Mammary epithelial cell (primary cell): ENCODE measurements around the gene SULT1E1.

Experiments
- EZH2 ChIP-seq: IDR thresholded peaks from 2 replicates; pipeline ENCODE4 v1.6.1; 2012; ENCODE audit warnings: low read length, inconsistent platforms, borderline replicate concordance
- TF ChIP-seq, protein P1 (sequence below), 2 donors: IDR thresholded peaks in 1 of 2; conservative IDR thresholded peaks in 1 of 2; 2 replicates each; pipeline ENCODE4 v1.5.1; 2011 to 2012; ENCODE audit warnings: inconsistent platforms in 2 of 2, low read length in 2 of 2, mild to moderate bottlenecking in 2 of 2, control low read depth in 1 of 2, low read depth in 1 of 2; ENCODE audit not compliant: insufficient read depth in 1 of 2; ENCODE audit errors: extremely low read depth in 1 of 2

DNA sequence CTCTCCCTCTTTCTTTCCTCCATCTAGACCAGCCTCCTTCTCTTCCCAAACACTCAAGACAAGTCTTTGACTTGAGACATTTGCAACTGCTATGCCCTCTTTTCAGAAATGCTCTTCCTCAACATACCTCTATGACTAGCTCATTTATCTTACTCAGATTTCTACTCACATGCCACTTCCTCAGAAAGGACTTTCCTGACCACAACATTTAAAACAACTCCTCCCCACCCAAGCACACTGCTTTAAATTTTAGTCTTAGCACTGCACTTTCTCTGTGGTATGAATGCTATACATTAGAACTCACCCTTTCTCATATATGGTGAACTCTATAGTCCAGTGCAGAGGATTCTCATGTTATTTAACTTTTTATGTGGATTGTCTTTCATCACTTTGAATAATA, 28.4 kb upstream of the SULT1E1 start:
- TF ChIP-seq, protein P1, sequence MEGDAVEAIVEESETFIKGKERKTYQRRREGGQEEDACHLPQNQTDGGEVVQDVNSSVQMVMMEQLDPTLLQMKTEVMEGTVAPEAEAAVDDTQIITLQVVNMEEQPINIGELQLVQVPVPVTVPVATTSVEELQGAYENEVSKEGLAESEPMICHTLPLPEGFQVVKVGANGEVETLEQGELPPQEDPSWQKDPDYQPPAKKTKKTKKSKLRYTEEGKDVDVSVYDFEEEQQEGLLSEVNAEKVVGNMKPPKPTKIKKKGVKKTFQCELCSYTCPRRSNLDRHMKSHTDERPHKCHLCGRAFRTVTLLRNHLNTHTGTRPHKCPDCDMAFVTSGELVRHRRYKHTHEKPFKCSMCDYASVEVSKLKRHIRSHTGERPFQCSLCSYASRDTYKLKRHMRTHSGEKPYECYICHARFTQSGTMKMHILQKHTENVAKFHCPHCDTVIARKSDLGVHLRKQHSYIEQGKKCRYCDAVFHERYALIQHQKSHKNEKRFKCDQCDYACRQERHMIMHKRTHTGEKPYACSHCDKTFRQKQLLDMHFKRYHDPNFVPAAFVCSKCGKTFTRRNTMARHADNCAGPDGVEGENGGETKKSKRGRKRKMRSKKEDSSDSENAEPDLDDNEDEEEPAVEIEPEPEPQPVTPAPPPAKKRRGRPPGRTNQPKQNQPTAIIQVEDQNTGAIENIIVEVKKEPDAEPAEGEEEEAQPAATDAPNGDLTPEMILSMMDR (conservative IDR thresholded peaks at IDR 0.05 in 1 of 2, IDR thresholded peaks at IDR 0.05 in 1 of 2; ENCODE audit: extremely low read depth in 1 of 2, insufficient read depth in 1 of 2, low read depth in 1 of 2, low read length in 2 of 2) = no peak
- TF ChIP-seq EZH2 = no peak
